HG03095 (cell line): Measurements from ENCODE around the gene PSMB2.

ENCODE experiments used
- ATAC-seq: cut with Tn5 transposase; IDR thresholded peaks from one replicate; pipeline ENCODE4 v1.9.1; 2021; ENCODE audit warnings: moderate library complexity; ENCODE audit not compliant: unreplicated experiment

Gene PSMB2

DNA sequence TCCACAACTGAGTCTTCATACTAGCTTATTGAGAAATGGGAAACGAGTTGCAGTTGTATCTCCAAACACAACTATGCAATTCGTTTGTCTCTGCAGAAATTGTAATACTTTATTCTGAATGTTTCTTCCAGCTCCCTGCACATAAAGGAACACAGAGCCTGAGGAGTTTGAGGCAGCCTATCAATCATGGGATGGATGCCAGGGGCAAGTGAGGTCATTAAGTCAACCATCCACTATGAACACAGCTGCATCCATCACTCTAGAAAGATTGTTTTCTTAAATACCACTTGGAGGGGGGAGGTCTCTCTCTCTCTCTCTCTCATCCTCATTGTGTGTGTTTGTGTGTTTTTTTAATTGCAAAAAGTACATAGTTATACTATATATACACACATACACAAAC is 2.9 kb upstream of the PSMB2 start:
- no peak for ATAC-seq

DNA sequence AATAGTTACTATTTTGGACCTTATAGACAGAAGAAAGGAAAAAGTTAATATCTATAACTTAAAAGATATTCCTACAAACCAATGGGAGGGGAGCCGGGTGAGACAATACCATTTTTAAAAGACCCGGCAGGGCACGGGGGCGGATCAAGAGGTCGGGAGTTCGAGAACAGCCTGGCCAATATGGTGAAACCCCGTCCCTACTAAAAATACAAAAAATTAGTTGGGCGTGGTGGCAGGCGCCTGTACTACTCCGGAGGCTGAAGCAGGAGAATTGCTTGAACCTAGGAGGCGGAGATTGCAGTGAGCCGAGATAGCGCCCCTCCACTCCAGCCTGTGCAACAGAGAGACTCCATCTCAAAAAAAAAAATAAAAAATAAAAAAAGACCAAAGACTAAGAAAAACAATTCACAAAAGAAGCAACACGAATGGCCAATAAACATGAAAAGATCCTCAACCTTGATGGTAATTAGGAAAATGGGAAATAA is 1.2 kb upstream of the PSMB2 start:
- no peak for ATAC-seq

DNA sequence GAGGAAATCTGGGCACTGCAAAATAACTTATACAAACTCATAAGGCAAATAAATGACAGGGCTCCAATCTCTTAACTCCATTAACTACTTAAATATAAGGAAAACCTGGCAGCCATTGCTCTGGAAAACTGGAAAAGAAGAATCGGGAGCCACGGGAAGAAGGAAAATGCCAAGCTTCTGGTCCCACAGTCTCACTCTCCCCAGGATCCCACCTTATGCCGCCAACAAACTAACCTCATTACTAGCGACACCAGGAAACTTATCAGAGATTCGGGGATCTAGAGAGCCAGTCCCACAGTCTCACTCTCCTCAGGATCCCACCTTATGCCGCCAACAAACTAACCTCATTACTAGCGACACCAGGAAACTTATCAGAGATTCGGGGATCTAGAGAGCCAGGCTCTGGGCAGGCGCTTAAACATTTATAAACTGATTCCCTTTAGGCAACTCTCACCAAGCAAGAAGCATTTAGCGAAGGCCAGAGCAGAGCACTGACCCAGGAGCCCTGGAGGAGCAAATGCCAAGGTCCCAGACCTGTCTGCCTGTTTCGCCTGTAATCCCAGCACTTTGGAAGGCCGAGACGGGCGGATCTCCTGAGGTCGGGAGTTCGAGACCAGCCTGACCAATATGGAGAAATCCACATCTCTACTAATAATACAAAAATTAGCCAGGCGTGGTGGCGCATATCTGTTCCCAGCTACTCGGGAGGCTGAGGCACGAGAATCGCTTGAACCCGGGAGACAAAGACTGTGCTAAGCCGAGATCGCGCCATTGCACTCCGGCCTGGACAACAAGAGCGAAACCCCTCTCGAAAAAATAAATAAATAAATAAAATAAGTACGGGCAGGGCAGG is 720 bp downstream of the PSMB2 start:
- no peak for ATAC-seq

DNA sequence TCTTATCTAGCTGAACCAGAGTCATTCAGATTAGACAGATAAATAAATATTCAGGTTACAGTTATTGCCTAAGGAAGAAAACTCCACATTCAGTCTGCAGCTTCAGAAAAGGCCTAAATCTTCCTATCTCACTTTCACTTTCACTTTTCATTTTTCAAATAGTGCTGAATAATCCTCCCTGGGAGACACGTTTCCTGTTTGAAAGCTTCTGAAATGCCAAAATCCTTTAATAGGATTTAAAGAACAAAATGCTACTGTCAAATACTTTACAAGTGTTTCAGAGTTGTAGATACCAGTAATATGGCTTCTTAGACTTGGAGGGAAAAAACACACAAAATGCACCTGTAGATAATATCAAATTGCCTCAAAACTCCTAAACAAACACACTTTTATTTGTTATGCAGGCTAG is 3.9 kb downstream of the PSMB2 start:
- no peak for ATAC-seq

DNA sequence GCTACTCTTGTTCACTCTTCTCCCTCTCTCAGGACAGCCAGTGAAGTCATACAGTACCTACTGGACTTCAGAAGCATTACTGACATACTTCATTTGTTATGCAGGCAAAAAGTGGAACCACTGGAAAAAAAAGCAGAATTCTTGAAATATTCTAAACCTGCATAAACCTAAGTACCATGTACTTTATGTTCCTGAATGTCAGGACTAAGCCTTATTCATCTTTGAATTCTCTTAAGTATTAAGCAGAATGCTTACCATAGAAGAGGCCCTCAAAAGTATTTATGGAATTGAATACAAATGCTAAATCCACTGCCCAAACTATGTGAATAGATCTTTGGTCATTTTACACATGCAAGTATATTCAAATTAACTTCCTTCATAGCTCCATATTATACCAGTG is 7.8 kb downstream of the PSMB2 start:
- no peak for ATAC-seq

DNA sequence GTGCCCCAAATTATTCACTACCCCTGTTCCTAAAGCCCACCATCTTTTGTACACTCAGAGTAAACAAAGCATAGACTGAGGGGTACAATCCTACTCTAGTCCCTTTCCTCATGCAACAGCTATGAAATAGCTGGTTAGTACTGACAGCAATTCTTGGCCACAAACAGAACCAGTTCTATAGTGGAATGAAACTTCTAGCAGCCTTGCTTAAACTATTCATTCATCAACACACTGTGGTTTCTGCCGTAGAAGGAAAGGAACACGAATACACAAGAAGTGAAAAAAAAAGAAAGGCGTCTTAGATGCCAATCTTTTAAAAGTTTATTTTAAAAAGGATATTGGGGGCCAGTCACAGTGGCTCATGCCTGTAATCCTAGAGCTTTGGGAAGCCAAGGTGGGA is 9.9 kb downstream of the PSMB2 start:
- no peak for ATAC-seq

DNA sequence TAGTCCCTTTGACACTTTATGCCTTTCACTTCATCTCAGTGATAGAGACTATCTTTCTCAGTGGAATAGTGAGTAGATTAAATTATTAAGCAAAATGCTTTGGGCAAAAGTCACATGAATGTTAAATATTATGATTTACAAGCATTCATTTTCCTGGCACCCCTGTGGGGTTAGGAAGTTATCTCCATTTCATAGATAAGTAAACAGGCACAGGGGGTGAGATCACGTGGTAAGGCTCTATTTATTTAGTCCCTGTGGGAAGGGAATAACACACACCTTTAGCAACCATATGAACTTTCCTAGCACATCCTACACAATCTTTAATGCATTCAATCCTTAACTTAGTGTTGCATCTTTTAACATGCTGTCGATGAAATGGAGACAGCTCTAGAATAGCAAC is 12.3 kb downstream of the PSMB2 start:
- no peak for ATAC-seq

DNA sequence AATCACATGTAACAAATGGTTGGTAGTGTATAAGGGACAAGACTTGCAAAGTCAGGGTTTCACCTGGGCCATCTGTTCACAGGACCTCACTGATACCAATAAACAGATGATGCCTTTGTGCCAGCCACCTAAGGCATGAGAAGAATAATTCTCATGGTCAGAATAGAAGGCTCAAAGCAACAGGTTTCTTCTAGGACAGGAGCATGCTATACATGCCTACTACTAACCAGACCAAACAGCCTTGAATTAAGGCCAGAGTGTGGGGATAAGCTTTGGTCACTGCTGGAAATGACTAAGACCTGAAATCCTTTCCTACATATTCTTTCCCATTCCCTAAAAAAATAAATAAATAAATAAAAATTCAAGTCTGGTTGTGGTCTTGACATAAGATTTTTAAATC is 17.5 kb downstream of the PSMB2 start:
- ATAC-seq = no peak

DNA sequence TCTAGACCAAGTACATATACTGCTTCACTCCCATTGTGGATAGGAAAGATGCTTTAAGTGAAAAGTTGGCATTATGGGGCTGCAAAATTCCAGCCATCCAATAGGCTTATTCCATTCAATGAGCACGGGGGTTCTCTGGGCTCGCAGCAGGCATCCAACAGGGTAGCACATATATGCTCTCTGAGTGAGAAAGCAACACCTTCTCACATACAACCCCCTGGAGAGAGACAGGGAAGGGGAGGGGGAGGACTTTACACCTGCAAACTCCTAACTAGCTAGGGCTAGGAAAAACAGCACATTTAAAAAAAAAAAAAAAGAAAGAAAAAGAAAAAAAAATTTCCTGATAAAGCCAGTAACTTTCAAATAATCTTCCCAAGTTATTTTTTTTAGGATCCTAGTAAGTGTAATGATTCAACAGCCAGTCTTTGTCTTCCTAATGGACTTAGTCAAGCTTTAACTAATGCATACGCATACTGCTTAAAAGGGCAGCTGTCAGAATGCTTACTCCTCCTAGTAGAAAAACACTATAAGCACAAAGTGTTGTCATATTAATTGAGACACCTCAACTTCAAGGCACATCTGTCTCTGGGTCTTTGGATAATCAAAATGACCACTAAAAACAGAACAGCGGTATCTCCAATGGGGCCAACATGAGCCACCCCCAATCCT is 18.7 kb downstream of the PSMB2 start:
- ATAC-seq = no peak

DNA sequence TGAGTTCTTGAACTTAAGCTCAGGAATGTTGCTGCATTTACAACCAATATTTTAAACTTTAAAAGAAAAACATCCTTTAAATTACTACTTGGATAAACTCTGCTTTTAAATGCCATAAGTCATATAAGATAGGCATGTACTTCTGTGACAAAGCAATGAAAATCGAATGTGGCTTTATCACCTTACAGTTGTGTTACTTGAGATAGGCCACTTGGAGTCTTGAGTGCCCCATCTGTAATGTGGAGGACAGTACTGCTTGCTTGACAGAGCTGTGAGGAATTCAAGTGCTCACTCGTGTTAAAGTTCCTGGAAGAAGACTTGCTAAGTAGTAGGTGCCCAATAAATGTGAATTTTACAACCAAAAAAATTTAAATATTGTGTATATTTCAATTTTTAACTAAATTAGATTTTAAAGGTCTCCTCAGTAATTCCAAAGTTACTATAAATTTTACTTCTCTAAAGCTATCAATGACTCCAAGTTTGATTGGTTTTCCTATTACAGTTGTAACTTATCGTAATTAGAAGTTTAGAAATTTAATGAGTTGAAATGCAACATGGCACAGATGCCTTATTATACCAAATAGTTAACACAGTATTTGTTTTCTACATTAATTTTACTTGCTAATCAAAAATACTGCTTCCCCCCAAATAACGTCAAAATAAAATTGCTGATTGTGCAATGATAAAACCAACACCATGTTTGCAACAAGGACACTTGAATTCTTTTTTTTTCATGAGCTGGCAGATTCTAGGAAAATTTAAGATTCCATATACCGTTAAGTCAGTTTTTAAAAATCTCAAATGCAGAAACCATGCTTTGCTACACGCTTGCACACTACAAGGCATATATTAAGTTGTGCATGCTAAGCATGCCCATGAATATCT is 21.8 kb downstream of the PSMB2 start:
- no peak for ATAC-seq

DNA sequence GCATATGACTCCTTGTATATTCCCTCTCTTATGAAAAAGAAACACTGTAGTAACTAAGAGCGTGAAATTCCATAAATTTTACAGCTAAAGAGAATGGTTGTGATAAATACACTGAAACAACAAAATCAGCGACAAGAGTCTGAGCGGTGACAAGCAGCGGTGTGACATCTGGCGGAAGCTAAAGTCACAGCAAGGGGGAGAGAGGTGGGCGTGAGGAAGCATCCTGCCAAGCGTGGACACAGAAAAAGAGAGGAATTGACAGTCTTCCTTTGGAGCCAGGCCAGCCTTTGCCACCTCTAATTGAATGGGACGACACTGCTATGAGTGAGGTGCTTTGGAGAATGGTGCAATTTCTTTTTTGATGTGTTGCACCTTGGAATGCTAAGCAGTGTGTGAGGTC is 25.9 kb downstream of the PSMB2 start:
- no peak for ATAC-seq

DNA sequence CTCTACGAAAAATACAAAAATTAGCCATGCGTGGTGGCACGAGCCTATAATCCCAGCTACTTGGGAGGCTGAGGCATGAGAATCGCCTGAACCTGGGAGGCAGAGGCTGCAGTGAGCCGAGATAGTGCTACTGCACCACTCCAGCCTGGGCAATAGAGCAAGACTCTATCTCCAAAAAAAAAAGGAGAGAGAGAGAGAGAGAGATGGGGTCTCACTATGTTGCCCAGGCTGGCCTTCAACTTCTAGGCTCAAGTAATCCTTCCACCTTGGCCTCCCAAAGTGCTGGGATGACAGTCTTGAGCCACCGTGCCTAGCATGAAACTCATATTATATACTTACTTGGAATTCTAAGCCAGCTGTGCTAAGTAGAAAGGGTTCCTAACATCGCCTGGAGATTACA is 29.7 kb downstream of the PSMB2 start:
- no peak for ATAC-seq

DNA sequence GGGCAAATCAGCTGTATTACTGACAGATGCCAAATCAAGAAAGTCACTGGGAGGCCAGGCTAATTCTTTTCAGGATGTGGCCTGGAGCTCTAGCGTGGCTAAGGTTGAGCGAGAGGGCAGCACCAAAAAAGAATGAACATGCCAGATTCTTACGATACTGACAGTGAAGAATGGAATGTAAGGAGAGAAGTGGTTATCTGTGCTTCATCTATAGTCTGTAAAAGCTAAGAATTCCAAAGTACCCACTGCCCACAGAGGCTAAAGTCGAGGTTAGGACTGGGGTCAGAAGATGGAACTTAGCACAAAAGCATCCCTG is 35.5 kb downstream of the PSMB2 start:
- ATAC-seq = no peak

DNA sequence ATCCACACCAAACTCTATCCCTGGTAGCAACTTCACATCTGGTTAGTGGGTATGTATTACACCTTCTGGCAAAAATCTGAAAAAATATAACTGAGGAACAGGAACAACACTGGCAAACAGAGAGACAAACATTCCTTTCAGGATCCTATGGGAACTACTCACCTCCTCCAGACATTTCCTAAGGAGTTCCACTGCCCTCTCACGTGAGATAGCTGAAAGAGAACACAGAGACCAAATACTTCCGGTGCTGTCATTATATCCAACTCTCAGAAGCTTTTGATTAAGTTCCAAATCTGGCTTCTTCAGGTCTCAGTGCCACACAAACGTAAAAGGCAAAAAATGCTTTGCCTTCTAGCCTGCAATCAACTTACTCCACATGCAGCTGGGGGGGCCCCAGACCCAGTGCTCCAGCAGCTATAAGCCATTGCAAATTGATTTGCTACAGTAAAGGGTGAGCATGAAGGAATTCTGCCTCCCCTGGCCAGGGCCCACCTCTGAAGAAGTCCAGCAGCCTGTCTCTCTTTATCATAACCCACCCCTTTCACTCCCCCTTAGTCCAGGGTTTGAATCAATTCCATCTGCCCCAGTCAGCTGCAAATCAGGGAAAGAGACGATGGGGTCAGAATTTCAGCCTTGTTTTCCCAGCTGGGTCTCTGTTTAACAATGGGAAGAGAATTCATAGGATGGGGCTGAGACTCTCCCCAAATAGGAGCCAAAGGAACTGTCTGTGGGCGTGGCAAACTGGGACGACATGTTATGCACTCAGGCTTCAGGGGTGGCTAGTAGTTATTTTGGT is 36.1 kb downstream of the PSMB2 start:
- ATAC-seq = no peak

DNA sequence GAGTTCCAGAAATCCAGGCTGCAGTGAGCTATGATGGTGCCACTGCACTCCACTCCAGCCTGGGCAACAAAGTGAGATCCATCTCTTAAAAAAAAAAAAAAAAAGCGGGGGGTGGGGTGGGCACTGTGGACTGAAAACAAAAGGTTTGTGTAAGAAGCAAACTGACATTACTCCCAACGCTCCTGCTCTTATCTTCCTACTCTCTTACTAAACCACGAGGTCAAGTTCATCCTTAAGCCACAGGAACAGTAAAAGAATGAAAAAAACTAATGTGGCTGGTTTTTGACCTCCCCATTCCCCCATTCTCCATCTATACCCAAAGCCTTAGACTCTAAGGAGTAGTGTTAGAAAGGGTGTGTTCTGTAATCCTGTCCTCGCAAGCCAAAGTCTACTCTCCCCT is 37.4 kb downstream of the PSMB2 start:
- no peak for ATAC-seq

DNA sequence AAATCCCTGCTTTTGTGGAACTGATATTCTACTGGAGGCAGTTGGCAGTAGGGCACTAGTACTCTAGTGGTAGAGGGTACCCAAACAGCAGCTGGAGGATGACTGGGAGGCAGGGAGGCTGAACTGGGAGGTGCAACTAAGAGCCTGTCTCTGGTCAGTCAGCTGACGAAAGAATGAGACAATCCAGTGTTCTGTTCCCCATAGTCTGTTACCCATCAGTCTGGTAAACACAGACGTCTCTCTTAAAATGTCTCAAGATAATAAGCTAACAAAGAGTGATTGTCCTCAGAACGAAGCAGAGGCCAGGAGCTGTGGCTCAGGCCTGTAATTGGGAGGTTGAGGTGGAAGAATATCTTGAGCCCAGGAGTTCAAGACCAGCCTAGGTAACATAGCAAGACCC is 37.9 kb downstream of the PSMB2 start:
- no peak for ATAC-seq

DNA sequence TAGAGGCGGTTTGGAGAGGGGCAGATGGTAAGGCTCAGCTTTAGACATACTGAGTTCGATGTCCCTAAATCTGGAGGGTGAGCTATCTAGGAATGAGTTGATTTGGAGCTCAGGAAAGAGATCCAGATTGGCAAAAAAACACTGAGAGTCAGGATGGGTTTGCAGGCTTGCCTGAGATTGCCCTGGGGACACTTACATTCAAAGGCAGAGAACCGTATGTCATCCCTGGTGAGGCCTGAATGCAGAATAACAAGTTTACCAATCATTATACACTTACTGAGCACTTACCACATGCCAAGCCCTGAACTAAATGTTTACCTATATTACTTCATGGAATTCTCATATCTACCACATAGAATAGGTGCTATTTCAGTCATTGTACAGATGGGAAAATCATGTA is 40.7 kb downstream of the PSMB2 start:
- ATAC-seq = no peak

DNA sequence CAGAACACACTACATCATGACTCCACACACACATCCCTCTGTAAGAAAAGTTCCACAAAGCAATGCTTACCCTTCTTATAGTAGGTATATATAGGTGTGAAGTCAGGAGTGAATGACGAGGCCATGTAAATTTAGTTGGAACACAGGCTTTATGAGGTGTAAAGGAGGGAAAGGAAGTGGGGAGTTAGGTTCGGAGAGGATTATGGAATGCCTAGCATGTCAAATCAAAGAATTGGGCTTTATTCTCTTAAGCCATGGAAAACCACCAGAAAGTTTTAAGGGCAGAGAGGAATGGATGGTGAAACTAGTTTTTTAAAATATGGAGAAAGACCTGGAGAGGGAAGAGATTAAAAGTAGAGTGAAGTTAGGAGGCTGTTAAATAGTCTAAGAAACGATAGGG is 41.9 kb downstream of the PSMB2 start:
- ATAC-seq = no peak

DNA sequence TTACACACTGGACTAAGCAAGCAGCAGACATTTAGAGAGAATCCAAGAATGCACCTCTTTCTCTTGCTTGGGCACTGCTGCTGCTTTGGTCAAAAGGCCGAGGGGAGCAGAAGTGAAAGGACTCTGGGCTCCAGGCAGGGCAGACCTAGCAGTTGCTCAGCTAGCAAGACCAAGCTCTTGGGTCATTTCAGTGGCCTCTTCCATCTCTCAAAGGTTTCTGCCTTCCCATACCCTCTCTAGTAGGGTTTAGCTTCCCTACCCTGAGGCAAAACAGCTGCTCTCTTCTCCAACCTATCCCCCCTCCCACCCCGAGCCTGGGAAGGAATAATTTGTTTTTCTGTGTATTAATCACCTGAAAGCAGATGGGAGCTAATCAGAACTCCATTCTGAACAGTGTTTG is 42.4 kb downstream of the PSMB2 start:
- ATAC-seq = no peak

DNA sequence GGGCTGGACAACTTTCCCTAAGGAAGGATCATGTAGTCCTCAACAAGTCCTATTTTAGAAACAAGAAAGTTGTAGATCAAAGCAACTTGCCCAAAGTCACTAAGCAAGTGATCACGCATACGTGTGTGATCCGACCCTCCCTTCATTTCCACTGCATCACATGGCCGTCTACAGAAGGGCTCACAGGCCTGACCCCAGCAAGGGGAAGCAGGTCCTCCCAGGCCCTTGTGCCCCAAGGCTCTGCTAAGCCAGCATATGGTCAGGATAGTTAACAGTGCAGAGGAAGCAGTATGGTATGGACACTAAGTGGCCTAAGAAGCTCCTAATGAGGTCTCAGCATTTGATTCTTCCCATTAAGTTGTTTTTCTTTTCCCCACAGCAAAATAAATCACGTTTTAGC is 43.5 kb downstream of the PSMB2 start:
- no peak for ATAC-seq

DNA sequence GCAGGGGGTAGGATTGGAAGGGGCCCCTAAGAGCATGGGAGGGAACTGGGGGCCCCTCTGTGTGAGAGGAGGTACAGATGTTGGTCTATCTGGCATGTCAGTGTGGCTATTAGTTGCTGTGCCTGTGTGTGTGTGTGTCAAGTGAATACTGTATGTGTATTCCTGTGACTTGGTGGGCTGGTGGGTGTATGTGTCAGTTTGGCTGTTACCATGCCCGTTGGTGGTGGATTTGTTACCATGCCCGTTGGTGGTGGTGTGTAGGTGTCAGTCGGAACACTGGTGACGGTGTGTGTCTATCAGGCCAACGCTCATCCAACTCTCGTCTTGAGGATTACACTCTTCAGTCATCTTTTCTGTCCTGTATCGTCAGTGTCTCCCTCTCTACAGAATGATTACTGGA is 45.6 kb downstream of the PSMB2 start:
- ATAC-seq = no peak
